Gastroesophageal sphincter (tissue), 4 donors: ENCODE results near the gene TRAPPC14. TPM values are rescaled to one million over a fixed set of nuclear protein-coding genes. Genes with fewer than 3 reads are reported as not detected.
"Not testable (repeated sequence)": the region's sequence is repeated elsewhere in the genome, so short reads cannot be mapped to it uniquely, and the experiment has no call there.

Experiments used
- ATAC-seq: fragments of 150-250 bp; one replicate; pipeline ENCODE4 v1.9.1; 2016; ENCODE audit warnings: mild to moderate bottlenecking, moderate library complexity
- H3K27ac ChIP-seq, 4 donors: fragments of 200-600 bp; sonication (generic) in 3 of 4; 1 replicate in 3 of 4; 2 replicates in 1 of 4; pipeline ENCODE4 v1.5.1; 2016 to 2019
- H3K27me3 ChIP-seq: fragments of 200-600 bp; sonication (generic); one replicate; pipeline ENCODE4 v1.5.1; 2019
- H3K36me3 ChIP-seq, 2 donors: fragments of 200-600 bp; sonication (generic); one replicate each; pipeline ENCODE4 v1.5.1; 2019; ENCODE audit warnings: control low read depth in 1 of 2
- H3K4me1 ChIP-seq, 3 donors: fragments of 200-600 bp; sonication (generic); 1 replicate in 2 of 3; 2 replicates in 1 of 3; pipeline ENCODE4 v1.5.1; 2016 to 2019; ENCODE audit warnings: control low read depth in 2 of 3
- H3K4me3 ChIP-seq, 2 donors: fragments of 200-600 bp; sonication (generic); one replicate each; pipeline ENCODE4 v1.5.1; 2019; ENCODE audit warnings: mild to moderate bottlenecking in 1 of 2, moderate library complexity in 1 of 2
- H3K9me3 ChIP-seq, 3 donors: fragments of 200-600 bp; sonication (generic); one replicate each; pipeline ENCODE4 v1.5.1; 2017 to 2019; ENCODE audit warnings: control low read depth in 2 of 3
- EP300 ChIP-seq: sonication (generic); formaldehyde crosslinking; IDR thresholded peaks from one replicate; pipeline ENCODE4 v1.6.1; 2017; ENCODE audit warnings: antibody characterized with exemption, mild to moderate bottlenecking
- POLR2A ChIP-seq, 2 donors: fragments of 450-650 bp; IDR thresholded peaks; one replicate each; pipeline ENCODE4 v1.6.1; 2017; ENCODE audit warnings: antibody characterized with exemption in 2 of 2, mild to moderate bottlenecking in 2 of 2, moderate library complexity in 1 of 2
- POLR2AphosphoS5 ChIP-seq: sonication (generic); formaldehyde crosslinking; IDR thresholded peaks from one replicate; pipeline ENCODE4 v1.6.1; 2017; ENCODE audit warnings: antibody characterized with exemption
- WGBS, 2 donors: methylation state at CpG; one replicate each; pipeline ENCODE4 v1.1.5; 2018; ENCODE audit warnings: low coverage in 1 of 2; 5-methylcytosine and 5-hydroxymethylcytosine counted together
- total RNA-seq, 4 donors: library from RNA; depleted of rRNA; stranded (reverse); fragments of >200 nt; gene quantifications; one replicate each; pipeline ENCODE4 v1.1.0, GENCODE V29; 2016
- TF ChIP-seq, protein P1 (sequence below), 4 experiments: fragments of 200-600 bp in 2 of 4; fragments of 450-650 bp in 2 of 4; sonication (generic) in 1 of 4; IDR thresholded peaks; one replicate each; pipeline ENCODE4 v1.5.1; 2017 to 2019; ENCODE audit warnings: antibody characterized with exemption in 4 of 4, mild to moderate bottlenecking in 2 of 4, moderate library complexity in 2 of 4

Gene TRAPPC14
- total RNA-seq, 4 donors from 2014 or later = 3.0 to 7.8 (median 7.3) TPM

- H3K4me3 ChIP-seq = no peak overlapping the region
- H3K27ac ChIP-seq = no peak overlapping the region
- TF ChIP-seq POLR2A (IDR thresholded peaks at IDR 0.05) = no peak
- TF ChIP-seq, protein P1, sequence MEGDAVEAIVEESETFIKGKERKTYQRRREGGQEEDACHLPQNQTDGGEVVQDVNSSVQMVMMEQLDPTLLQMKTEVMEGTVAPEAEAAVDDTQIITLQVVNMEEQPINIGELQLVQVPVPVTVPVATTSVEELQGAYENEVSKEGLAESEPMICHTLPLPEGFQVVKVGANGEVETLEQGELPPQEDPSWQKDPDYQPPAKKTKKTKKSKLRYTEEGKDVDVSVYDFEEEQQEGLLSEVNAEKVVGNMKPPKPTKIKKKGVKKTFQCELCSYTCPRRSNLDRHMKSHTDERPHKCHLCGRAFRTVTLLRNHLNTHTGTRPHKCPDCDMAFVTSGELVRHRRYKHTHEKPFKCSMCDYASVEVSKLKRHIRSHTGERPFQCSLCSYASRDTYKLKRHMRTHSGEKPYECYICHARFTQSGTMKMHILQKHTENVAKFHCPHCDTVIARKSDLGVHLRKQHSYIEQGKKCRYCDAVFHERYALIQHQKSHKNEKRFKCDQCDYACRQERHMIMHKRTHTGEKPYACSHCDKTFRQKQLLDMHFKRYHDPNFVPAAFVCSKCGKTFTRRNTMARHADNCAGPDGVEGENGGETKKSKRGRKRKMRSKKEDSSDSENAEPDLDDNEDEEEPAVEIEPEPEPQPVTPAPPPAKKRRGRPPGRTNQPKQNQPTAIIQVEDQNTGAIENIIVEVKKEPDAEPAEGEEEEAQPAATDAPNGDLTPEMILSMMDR (IDR thresholded peaks at IDR 0.05) = no peak
- no peak for TF ChIP-seq POLR2AphosphoS5
- no peak for TF ChIP-seq EP300
- H3K27me3 ChIP-seq = no peaks in the 10 kb centered on the region
- 72 to 74% methylated on average over 3 of the region's 3 CpGs for WGBS, 2 donors
- H3K4me1 ChIP-seq = no peaks in the 10 kb centered on the region
- H3K9me3 ChIP-seq = no peaks in the 10 kb centered on the region
- ATAC-seq = no peak
- no peaks in the 10 kb centered on the region for H3K36me3 ChIP-seq
These were observed 30.5 kb upstream of the TRAPPC14 start for GRCh38 chr7:100189061-100189460.

- H3K36me3 ChIP-seq = no peaks in the 10 kb centered on the region
- no peaks in the 10 kb centered on the region for H3K9me3 ChIP-seq
- no peak for ATAC-seq
- no peak overlapping the region for H3K4me3 ChIP-seq
- no peak overlapping the region for H3K27ac ChIP-seq
- H3K4me1 ChIP-seq = no peaks in the 10 kb centered on the region
- 60% methylated on average over 1 to 2 of the region's 2 CpGs for WGBS, 2 donors
- no peak for TF ChIP-seq POLR2A (IDR thresholded peaks at IDR 0.05)
- TF ChIP-seq EP300 = no peak
- TF ChIP-seq, protein P1 (IDR thresholded peaks at IDR 0.05) = no peak
- no peak for TF ChIP-seq POLR2AphosphoS5
- H3K27me3 ChIP-seq = peaks cover 6% of the 10 kb centered on the region
These were observed 27.2 kb upstream of the TRAPPC14 start for GRCh38 chr7:100185726-100186125.

DNA sequence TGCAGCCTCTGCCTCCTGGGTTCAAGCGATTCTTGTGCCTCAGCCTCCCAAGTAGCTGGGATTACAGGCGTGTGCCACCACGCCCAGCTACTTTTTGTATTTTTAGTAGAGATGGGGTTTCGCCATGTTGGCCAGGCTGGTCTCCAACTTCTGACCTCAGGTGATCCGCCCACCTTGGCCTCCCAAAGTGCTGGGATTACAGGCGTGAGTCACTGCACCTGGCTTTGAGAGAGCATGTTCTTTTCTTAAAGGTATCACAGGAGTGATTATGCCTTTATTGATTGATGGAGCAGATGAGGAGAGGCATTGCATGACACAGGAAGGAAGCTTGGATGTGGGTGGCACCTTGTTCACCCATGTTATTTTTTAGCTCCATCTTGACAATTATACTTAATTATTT lies 24.6 kb upstream of the TRAPPC14 start:
- H3K27me3 ChIP-seq, H3K9me3 ChIP-seq, H3K36me3 ChIP-seq, ATAC-seq, H3K27ac ChIP-seq, H3K4me1 ChIP-seq, H3K4me3 ChIP-seq: not testable (repeated sequence)
- 86 to 100% methylated on average over 1 to 3 of the region's 6 CpGs for WGBS, 2 donors

DNA sequence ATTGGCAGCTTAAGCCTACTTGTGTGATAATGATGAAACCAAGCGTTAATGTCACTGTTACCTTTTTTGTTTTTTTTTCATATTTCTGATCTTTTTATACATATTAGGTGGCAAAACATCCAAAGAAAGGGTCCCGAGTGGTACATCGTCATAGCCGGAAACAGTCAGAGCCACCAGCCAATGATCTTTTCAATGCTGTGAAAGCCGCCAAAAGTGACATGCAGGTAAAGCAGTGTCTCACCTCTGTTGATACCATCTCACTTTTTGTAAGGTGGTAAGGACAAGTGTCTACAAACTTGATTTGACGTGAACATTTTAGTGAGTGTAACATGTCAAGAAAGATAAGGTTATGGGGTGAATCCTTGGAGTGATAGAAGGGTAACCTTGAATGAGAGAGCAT lies 24.1 kb upstream of the TRAPPC14 start:
- not testable (repeated sequence) for H3K27ac ChIP-seq, H3K36me3 ChIP-seq, H3K9me3 ChIP-seq, ATAC-seq, H3K4me1 ChIP-seq, H3K4me3 ChIP-seq, H3K27me3 ChIP-seq
- 81 to 85% methylated on average over 5 of the region's 6 CpGs for WGBS, 2 donors

DNA sequence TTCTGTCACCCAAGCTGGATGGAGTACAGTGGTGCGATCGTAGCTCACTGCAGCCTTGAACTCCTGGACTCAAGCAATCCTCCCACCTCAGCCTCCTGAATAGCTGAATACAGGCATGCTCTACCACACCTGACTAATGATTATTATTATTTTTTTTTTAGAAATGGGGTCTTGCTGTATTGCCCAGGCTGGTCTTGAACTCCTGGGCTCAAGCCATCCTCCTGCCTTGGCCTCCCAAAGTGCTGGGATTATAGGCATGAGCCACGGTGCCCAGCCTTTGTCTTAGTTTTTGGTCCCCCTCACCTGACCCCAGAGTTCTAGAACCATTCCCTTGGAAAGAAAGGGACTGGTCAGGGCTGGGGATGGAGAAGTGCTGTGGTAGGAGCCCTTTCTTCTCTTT lies 21.6 kb upstream of the TRAPPC14 start:
- WGBS, 2 donors = 80 to 100% methylated on average over 3 of the region's 3 CpGs
- not testable (repeated sequence) for H3K36me3 ChIP-seq, ATAC-seq

GRCh38 chr7:100177045-100178001 lies 18.8 kb upstream of the TRAPPC14 start, which contains the start of the genes GPC2 and STAG3:
GPC2 (minus strand) TSS chr7:100177381; CDS start chr7:100177199, 182 bp downstream.
STAG3 (plus strand) TSS chr7:100177918; CDS start chr7:100180557, 2,639 bp downstream.
- peak; percentile 96 for ATAC-seq
- no peak for TF ChIP-seq EP300
- Histone ChIP-seq H3K36me3 (no peaks in the 10 kb centered on the region), H3K27me3 (peaks cover 22% of the 10 kb centered on the region), H3K27ac (peak within 1 kb of the TSS in 3 of 4 donors; percentile 48 to 69 (median 63)), H3K4me3 (peak within 1 kb of the TSS; percentile 12 to 48), H3K4me1 (peaks cover 0 to 21% (median 6%) of the 10 kb centered on the region in 3 donors), H3K9me3 (no peaks in the 10 kb centered on the region)
- WGBS, 2 donors = 0% methylated on average over 1 of the region's 78 CpGs; no CpG with 5 or more reads in 1 of the 2 donors

More for the DNA sequence above, 21.6 kb upstream of the TRAPPC14 start:
- not testable (repeated sequence) for H3K27ac ChIP-seq, H3K4me3 ChIP-seq, H3K9me3 ChIP-seq, H3K27me3 ChIP-seq
- H3K4me1 ChIP-seq = peaks cover 0 to 21% (median 6%) of the 10 kb centered on the region in 3 donors
